Measurements from ENCODE around the gene C1orf167.

The C1orf167 gene

GRCh38 chr1:11727119-11727518, 34.9 kb upstream of the C1orf167 start:
- Histone ChIP-seq H3K36me3 (no peaks in the 10 kb centered on the region), H3K9me3 (ENCODE audit: severe bottlenecking) (no peaks in the 10 kb centered on the region), H3K27ac (no peak overlapping the region), H3K27me3 (ENCODE audit: insufficient read depth, low read depth, severe bottlenecking) (no peaks in the 10 kb centered on the region), H3K4me3 (ENCODE audit: low read depth, low read length) (no peak overlapping the region)
- no peak for DNase-seq
- TF ChIP-seq, protein P1, sequence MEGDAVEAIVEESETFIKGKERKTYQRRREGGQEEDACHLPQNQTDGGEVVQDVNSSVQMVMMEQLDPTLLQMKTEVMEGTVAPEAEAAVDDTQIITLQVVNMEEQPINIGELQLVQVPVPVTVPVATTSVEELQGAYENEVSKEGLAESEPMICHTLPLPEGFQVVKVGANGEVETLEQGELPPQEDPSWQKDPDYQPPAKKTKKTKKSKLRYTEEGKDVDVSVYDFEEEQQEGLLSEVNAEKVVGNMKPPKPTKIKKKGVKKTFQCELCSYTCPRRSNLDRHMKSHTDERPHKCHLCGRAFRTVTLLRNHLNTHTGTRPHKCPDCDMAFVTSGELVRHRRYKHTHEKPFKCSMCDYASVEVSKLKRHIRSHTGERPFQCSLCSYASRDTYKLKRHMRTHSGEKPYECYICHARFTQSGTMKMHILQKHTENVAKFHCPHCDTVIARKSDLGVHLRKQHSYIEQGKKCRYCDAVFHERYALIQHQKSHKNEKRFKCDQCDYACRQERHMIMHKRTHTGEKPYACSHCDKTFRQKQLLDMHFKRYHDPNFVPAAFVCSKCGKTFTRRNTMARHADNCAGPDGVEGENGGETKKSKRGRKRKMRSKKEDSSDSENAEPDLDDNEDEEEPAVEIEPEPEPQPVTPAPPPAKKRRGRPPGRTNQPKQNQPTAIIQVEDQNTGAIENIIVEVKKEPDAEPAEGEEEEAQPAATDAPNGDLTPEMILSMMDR (IDR thresholded peaks at IDR 0.05; ENCODE audit: low read depth, low read length): no peak

DNA sequence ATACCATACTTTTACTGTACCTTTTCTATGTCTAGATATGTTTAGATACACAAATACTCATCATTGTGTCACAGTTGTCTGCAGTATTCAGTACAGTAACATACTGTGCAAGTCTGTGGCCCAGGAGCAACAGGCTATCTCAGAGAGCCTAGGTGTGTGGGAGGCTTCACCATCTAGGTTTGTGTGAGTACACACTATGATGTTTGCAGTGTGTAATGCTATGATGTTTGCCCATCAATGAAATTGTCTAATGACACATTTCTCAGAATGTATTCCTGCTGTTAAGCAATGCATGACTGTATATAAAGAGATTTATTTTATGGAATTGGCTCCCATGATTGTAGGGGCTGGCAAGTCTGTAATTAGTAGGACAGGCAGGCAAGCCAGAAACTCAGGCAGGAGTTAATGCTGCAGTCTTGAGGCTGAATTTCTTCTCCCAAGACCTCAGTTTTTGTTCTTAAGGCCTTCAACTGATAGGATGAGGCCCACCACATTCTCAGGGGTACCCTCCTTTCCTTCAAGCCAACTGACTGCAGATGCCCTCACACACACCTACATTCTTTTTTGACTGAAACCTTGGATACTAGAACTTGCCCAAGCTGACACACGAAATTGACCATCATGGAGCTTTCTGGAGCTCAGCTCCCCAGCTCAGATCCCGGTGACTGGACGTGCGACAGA, 33.7 kb upstream of the C1orf167 start:
- TF ChIP-seq, protein P1 (IDR thresholded peaks at IDR 0.05; ENCODE audit: low read depth, low read length): no peak
- Histone ChIP-seq H3K27ac (no peak overlapping the region), H3K36me3 (no peaks in the 10 kb centered on the region), H3K27me3 (ENCODE audit: insufficient read depth, low read depth, severe bottlenecking) (no peaks in the 10 kb centered on the region), H3K4me3 (ENCODE audit: low read depth, low read length) (no peak overlapping the region), H3K9me3 (ENCODE audit: severe bottlenecking) (no peaks in the 10 kb centered on the region)
- no peak for DNase-seq

GRCh38 chr1:11729155-11729497, 32.9 kb upstream of the C1orf167 start:
- H3K27ac ChIP-seq: no peak overlapping the region
- no peaks in the 10 kb centered on the region for H3K27me3 ChIP-seq (ENCODE audit: insufficient read depth, low read depth, severe bottlenecking)
- TF ChIP-seq, protein P1 (IDR thresholded peaks at IDR 0.05; ENCODE audit: low read depth, low read length): no peak
- H3K9me3 ChIP-seq (ENCODE audit: severe bottlenecking): no peaks in the 10 kb centered on the region
- no peak overlapping the region for H3K4me3 ChIP-seq (ENCODE audit: low read depth, low read length)
- no peaks in the 10 kb centered on the region for H3K36me3 ChIP-seq
- DNase-seq: no peak

DNA sequence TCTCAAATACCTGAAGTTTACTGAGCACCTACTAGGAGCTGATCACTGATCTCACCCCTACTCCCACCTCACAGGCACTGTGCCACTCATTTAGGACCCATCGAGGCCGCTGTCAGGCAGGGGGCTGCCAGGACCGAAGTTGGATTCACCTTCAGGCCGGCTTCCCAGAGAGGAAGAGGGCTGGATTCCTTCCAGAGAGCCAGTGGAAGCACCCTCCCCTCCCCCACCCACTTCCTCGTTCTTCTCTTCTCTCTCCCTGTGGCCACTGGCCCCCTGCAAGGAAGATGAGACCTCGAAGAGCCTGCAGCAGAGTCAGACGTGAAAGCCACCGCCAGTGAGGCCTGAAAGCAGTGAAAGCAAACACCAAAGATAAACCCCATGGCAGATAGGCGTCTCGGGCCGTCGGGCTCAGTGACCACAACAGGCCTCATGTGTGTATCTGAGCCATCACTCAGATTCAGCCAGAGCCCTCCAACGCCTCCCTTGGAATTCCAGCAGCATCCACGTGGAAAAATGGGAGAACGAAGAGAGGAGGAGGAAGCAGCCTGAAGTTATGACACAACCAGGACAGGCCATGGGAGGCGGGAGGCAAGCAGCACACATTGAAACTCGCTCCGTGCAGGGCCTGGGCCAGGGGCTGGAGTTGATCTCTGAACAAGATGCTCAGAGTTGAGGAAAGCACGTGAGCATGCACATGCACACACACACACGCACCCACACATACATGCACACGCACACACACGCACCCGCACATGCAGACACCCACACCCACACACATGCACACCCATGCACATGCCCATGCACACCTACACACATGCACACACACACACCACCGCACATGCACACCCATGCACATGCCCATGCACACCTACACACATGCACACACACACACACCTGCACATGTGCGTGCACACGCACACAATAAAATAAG, 32.2 kb upstream of the C1orf167 start:
- no peak overlapping the region for H3K27ac ChIP-seq
- no peak for DNase-seq
- TF ChIP-seq, protein P1 (IDR thresholded peaks at IDR 0.05; ENCODE audit: low read depth, low read length): no peak
- no peaks in the 10 kb centered on the region for H3K9me3 ChIP-seq (ENCODE audit: severe bottlenecking)
- H3K4me3 ChIP-seq (ENCODE audit: low read depth, low read length): no peak overlapping the region
- H3K36me3 ChIP-seq: no peaks in the 10 kb centered on the region
- H3K27me3 ChIP-seq (ENCODE audit: insufficient read depth, low read depth, severe bottlenecking): no peaks in the 10 kb centered on the region

DNA sequence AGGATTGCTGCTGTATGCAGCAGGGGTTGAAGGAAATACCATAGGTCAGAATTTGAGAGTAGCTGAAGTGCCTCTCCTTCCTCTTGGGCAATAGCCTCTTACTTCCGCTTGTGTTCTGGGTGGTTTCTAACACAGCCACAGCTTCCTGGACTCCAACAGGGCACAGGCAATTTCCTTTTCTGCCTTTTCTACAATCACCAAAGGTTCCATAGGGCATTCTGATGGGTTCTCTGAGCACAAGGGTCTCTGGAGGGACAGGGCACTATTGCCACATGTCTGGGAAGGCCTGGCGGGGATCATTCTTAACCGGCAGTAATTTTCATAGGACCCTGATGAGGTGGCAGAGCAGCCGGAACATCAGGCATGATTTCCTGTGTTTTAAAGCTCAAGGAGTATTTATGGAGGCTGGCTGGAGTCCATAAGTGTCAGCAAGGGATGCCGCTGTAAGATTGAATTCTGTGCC, 31.5 kb upstream of the C1orf167 start:
- H3K36me3 ChIP-seq: no peaks in the 10 kb centered on the region
- no peak for DNase-seq
- no peak overlapping the region for H3K27ac ChIP-seq

More for the DNA sequence above, 31.5 kb upstream of the C1orf167 start:
- Histone ChIP-seq H3K27me3 (ENCODE audit: insufficient read depth, low read depth, severe bottlenecking) (no peaks in the 10 kb centered on the region), H3K4me3 (ENCODE audit: low read depth, low read length) (no peak overlapping the region), H3K9me3 (ENCODE audit: severe bottlenecking) (no peaks in the 10 kb centered on the region)
- TF ChIP-seq, protein P1 (IDR thresholded peaks at IDR 0.05; ENCODE audit: low read depth, low read length): no peak
